ENCODE data around the gene PPP2R2C. TPM values are rescaled to one million over a fixed set of nuclear protein-coding genes. Genes with fewer than 3 reads are reported as not detected.

The PPP2R2C gene
- total RNA-seq, 1 experiment from 2014 or later, result not detected

- Histone ChIP-seq H3K27me3 (replicated peaks; ENCODE audit: control insufficient read depth, insufficient read depth, low read length) (no peaks in the 10 kb centered on the region; the same call in 1 of the 2 replicates), H3K36me3 (ENCODE audit: control insufficient read depth, insufficient read depth, low read length) (no peaks in the 10 kb centered on the region), H3K4me3 (ENCODE audit: low read depth, low read length) (no peak overlapping the region), H3K4me1 (no peaks in the 10 kb centered on the region), H3K9me3 (no peaks in the 10 kb centered on the region; the same call in 1 of the 2 replicates)
- intact Hi-C loops (cut with micrococcal nuclease; ENCODE audit: unreplicated experiment), result no loop called here
- Mint-ChIP-seq H3K27ac (ENCODE audit: unreplicated experiment) (no peak overlapping the region), H3K27me3 (ENCODE audit: insufficient read depth, unreplicated experiment) (peaks cover 22% of the 10 kb centered on the region), H3K9me3 (ENCODE audit: unreplicated experiment) (peaks cover 13% of the 10 kb centered on the region), H3K36me3 (ENCODE audit: insufficient read depth, unreplicated experiment) (no peaks in the 10 kb centered on the region), H3K4me3 (ENCODE audit: unreplicated experiment) (no peak overlapping the region), H3K4me1 (ENCODE audit: low read depth, unreplicated experiment) (no peaks in the 10 kb centered on the region)
- CTCF ChIA-PET, result no interaction called here
- DNase-seq, result no peak
- POLR2A ChIA-PET, result no interaction called here
- BruUV-seq (replicated peaks), result no TSS peak
- no peak for TF ChIP-seq CTCF (IDR thresholded peaks at IDR 0.05; ENCODE audit: insufficient read depth in 1 of 2, low read depth in 1 of 2, low read length in 1 of 2, severe bottlenecking in 1 of 2, unreplicated experiment in 1 of 2)
Observed at GRCh38 chr4:6491235-6491634, 18.8 kb upstream of the PPP2R2C start.

- Histone ChIP-seq H3K9me3 (no peaks in the 10 kb centered on the region; the same call in none of the 2 replicates), H3K27me3 (replicated peaks; ENCODE audit: control insufficient read depth, insufficient read depth, low read length) (no peaks in the 10 kb centered on the region; the same call in 1 of the 2 replicates), H3K4me3 (ENCODE audit: low read depth, low read length) (no peak overlapping the region), H3K36me3 (ENCODE audit: control insufficient read depth, insufficient read depth, low read length) (no peaks in the 10 kb centered on the region), H3K4me1 (no peaks in the 10 kb centered on the region)
- POLR2A ChIA-PET, result no interaction called here
- CTCF ChIA-PET, result no interaction called here
- H3K9me3 Mint-ChIP-seq (ENCODE audit: unreplicated experiment), result peaks cover 13% of the 10 kb centered on the region
- no TSS peak for BruUV-seq (replicated peaks)
- no peak for DNase-seq
- H3K4me3 Mint-ChIP-seq (ENCODE audit: unreplicated experiment), result no peak overlapping the region
- no peaks in the 10 kb centered on the region for H3K4me1 Mint-ChIP-seq (ENCODE audit: low read depth, unreplicated experiment)
- H3K27me3 Mint-ChIP-seq (ENCODE audit: insufficient read depth, unreplicated experiment), result peaks cover 32% of the 10 kb centered on the region
- no peaks in the 10 kb centered on the region for H3K36me3 Mint-ChIP-seq (ENCODE audit: insufficient read depth, unreplicated experiment)
- no peak for TF ChIP-seq CTCF (IDR thresholded peaks at IDR 0.05; ENCODE audit: insufficient read depth in 1 of 2, low read depth in 1 of 2, low read length in 1 of 2, severe bottlenecking in 1 of 2, unreplicated experiment in 1 of 2)
- intact Hi-C loops (cut with micrococcal nuclease; ENCODE audit: unreplicated experiment), result loop anchor here (5.0 kb wide), 1 partner anchor 612 kb away; no protein-coding TSS in a partner anchor
- H3K27ac Mint-ChIP-seq (ENCODE audit: unreplicated experiment), result no peak overlapping the region
Observed at GRCh38 chr4:6489927-6490326, 17.5 kb upstream of the PPP2R2C start.

GRCh38 chr4:6487466-6487865, 15.1 kb upstream of the PPP2R2C start:
- H3K27ac Mint-ChIP-seq (ENCODE audit: unreplicated experiment), result no peak overlapping the region
- H3K4me1 Mint-ChIP-seq (ENCODE audit: low read depth, unreplicated experiment), result no peaks in the 10 kb centered on the region
- ChIA-PET CTCF (no interaction called here), POLR2A (no interaction called here)
- no peaks in the 10 kb centered on the region; the same call in none of the 2 replicates for H3K9me3 ChIP-seq
- no peak for DNase-seq
- no peak overlapping the region for H3K4me3 ChIP-seq (ENCODE audit: low read depth, low read length)
- no TSS peak for BruUV-seq (replicated peaks)
- peaks cover 13% of the 10 kb centered on the region for H3K9me3 Mint-ChIP-seq (ENCODE audit: unreplicated experiment)
- no peaks in the 10 kb centered on the region for H3K36me3 Mint-ChIP-seq (ENCODE audit: insufficient read depth, unreplicated experiment)
- H3K36me3 ChIP-seq (ENCODE audit: control insufficient read depth, insufficient read depth, low read length), result no peaks in the 10 kb centered on the region
- no peak overlapping the region for H3K4me3 Mint-ChIP-seq (ENCODE audit: unreplicated experiment)
- H3K27me3 ChIP-seq (replicated peaks; ENCODE audit: control insufficient read depth, insufficient read depth, low read length), result no peaks in the 10 kb centered on the region; the same call in 1 of the 2 replicates
- intact Hi-C loops (cut with micrococcal nuclease; ENCODE audit: unreplicated experiment), result loop anchor here (5.0 kb wide), 1 partner anchor 615 kb away; no protein-coding TSS in a partner anchor
- no peak for TF ChIP-seq CTCF (IDR thresholded peaks at IDR 0.05; ENCODE audit: insufficient read depth in 1 of 2, low read depth in 1 of 2, low read length in 1 of 2, severe bottlenecking in 1 of 2, unreplicated experiment in 1 of 2)
- no peaks in the 10 kb centered on the region for H3K4me1 ChIP-seq
- H3K27me3 Mint-ChIP-seq (ENCODE audit: insufficient read depth, unreplicated experiment), result peaks cover 35% of the 10 kb centered on the region
